Activated naive CD4-positive, alpha-beta T cell treated with anti-CD3 and anti-CD28 coated beads, Interleukin-2, amount 50 U/mL, for 24 hours (primary cell): Measurements from ENCODE around the gene PIK3IP1.

Source experiments
- H3K27ac Mint-ChIP-seq: one replicate; pipeline ENCODE4 v1.8.0; 2021; ENCODE audit warnings: mild to moderate bottlenecking, mixed read lengths
- H3K27me3 Mint-ChIP-seq: one replicate; pipeline ENCODE4 v1.8.0; 2021; ENCODE audit warnings: mixed read lengths
- H3K36me3 Mint-ChIP-seq: one replicate; pipeline ENCODE4 v1.8.0; 2021; ENCODE audit warnings: mixed read lengths
- H3K4me1 Mint-ChIP-seq: one replicate; pipeline ENCODE4 v1.8.0; 2021; ENCODE audit warnings: mixed read lengths
- H3K4me3 Mint-ChIP-seq: one replicate; pipeline ENCODE4 v1.8.0; 2021; ENCODE audit warnings: mild to moderate bottlenecking, mixed read lengths
- H3K9me3 Mint-ChIP-seq: one replicate; pipeline ENCODE4 v1.8.0; 2021; ENCODE audit warnings: mixed read lengths

PIK3IP1 gene

GRCh38 chr22:31289344-31289743, 2.9 kb downstream of the PIK3IP1 start:
- Mint-ChIP-seq H3K27ac (peak overlapping the region; percentile 100), H3K9me3 (no peaks in the 10 kb centered on the region), H3K36me3 (peaks cover 4% of the 10 kb centered on the region), H3K4me1 (peaks cover 82% of the 10 kb centered on the region), H3K4me3 (peak overlapping the region; percentile 91), H3K27me3 (no peaks in the 10 kb centered on the region)

- H3K27me3 Mint-ChIP-seq: no peaks in the 10 kb centered on the region
- H3K27ac Mint-ChIP-seq: peak overlapping the region; percentile 100
- peak overlapping the region; percentile 91 for H3K4me3 Mint-ChIP-seq
- peaks cover 4% of the 10 kb centered on the region for H3K36me3 Mint-ChIP-seq
- no peaks in the 10 kb centered on the region for H3K9me3 Mint-ChIP-seq
- H3K4me1 Mint-ChIP-seq: peaks cover 82% of the 10 kb centered on the region
Measured at GRCh38 chr22:31288496-31289240, 3.6 kb downstream of the PIK3IP1 start.

- no peaks in the 10 kb centered on the region for H3K27me3 Mint-ChIP-seq
- H3K4me1 Mint-ChIP-seq: peaks cover 82% of the 10 kb centered on the region
- no peaks in the 10 kb centered on the region for H3K9me3 Mint-ChIP-seq
- peaks cover 4% of the 10 kb centered on the region for H3K36me3 Mint-ChIP-seq
- H3K4me3 Mint-ChIP-seq: peak overlapping the region; percentile 91
- peak overlapping the region; percentile 94 for H3K27ac Mint-ChIP-seq
Measured at GRCh38 chr22:31287818-31288495, 4.3 kb downstream of the PIK3IP1 start.

DNA sequence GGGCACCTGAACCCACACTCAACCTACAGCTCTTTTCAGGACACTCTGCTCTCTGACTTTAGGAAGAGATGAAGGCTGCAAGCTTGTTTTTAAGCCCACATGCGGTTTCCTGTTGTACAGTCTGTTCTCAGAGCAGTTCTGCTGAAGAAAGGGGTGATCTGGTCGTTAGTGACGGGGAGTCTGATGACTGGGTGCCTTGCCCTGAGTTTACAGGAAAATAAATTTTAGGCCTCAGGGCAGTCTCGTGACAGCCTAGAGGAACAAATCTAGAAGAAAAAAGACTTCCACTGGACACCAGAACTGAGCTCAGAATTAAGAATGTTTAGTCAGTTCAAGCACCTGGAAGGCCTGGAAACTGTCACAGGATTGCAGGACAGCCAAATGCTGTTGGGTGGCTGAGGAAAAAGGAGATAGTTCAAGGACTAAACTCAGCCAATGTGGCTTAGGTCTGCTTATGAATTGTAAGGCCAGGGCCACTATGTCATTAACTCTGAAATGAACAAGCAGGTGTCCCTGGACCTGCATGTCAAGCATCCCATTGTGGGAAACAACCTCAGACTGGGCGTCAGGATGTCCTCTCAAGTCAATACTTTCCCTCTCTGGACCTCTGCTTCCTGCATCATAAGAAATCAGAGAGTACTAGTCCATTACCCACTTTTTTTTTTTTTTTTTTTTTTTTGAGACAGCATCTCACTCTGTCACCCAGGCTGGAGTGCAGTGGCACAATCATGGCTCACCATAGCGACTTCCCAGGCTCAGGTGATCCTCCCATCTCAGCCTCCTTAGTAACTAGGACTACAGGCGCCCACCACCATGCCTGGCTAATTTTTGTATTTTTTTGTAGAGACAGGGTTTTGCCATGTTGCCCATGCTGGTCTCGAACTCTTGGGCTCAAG, 5.7 kb downstream of the PIK3IP1 start:
- Mint-ChIP-seq H3K27me3 (no peaks in the 10 kb centered on the region), H3K36me3 (peaks cover 7% of the 10 kb centered on the region), H3K4me3 (peak overlapping the region; percentile 91), H3K4me1 (peaks cover 89% of the 10 kb centered on the region), H3K9me3 (no peaks in the 10 kb centered on the region), H3K27ac (peak overlapping the region; percentile 94)

DNA sequence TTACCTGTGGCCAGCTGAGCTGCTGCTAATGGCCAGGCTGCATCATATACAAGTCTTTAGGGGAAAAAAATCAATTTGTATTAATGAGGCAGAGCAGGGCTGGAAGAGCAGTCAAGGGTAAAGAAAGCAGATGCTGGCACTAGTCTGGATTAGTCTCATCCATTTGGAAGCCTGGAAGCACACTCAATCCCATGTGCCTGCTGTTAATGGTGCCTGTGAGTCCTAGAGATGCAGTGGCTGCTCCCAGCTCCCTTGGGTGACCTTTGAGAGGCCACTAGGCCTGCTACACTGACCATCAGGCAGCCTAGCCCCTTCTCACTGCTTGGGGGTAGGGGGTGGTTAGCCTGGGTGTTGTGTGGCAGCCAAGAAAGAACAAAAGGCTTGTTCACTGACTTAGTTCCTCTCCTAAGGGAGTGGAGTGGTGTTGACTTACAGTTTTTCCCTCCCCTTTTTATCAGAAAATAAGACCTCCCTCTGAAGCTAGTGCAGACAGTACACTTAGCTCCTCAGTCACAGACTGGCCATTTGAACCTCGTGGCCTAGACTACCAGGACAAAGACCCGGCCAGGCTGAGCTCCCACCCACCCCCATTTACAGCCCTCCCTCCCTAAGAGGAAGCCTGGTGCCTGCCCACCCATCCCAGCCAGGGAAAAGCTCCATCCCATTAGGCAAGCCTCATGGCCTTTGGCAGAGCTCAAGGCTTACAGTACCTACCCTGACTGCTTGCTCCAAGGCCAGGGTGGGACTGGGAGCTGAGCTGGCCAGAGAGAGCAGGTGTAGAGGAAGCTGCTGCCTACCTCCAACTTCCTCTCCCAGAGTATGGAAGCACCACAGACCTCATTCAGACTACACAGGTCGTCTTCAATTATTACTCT, 7.8 kb downstream of the PIK3IP1 start:
- peaks cover 11% of the 10 kb centered on the region for H3K36me3 Mint-ChIP-seq
- H3K4me1 Mint-ChIP-seq: peaks cover 99% of the 10 kb centered on the region
- H3K27me3 Mint-ChIP-seq: no peaks in the 10 kb centered on the region
- peak overlapping the region; percentile 67 for H3K4me3 Mint-ChIP-seq
- H3K27ac Mint-ChIP-seq: peak overlapping the region; percentile 94
- H3K9me3 Mint-ChIP-seq: no peaks in the 10 kb centered on the region

- Mint-ChIP-seq H3K4me3 (no peak overlapping the region), H3K4me1 (peaks cover 99% of the 10 kb centered on the region), H3K9me3 (no peaks in the 10 kb centered on the region), H3K27ac (peak overlapping the region; percentile 91), H3K36me3 (peaks cover 9% of the 10 kb centered on the region), H3K27me3 (no peaks in the 10 kb centered on the region)
Measured at GRCh38 chr22:31282748-31283468, 9.4 kb downstream of the PIK3IP1 start.

DNA sequence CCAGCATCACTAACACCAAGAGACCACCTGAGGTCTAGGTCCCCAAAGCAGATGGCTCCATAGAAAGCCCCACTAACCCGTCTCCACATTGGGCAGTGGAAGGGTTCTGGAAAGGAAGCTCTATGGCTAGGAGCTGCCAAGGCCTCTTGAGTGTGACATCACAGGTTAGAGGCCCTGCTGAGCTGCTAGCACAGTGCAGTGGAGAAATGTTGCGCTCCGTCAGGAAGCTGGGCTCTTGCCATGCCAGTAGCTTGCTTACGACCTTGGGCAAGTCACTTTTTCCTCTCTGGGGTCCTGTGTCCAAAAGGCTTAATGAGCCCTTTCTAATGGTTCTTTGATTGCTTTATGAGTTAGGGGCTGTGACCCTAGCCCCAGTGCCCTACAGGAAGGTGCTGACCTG, 10.6 kb downstream of the PIK3IP1 start:
- H3K4me1 Mint-ChIP-seq: peaks cover 93% of the 10 kb centered on the region
- H3K4me3 Mint-ChIP-seq: peak overlapping the region; percentile 49
- peaks cover 9% of the 10 kb centered on the region for H3K36me3 Mint-ChIP-seq
- no peaks in the 10 kb centered on the region for H3K9me3 Mint-ChIP-seq
- peak overlapping the region; percentile 81 for H3K27ac Mint-ChIP-seq
- H3K27me3 Mint-ChIP-seq: no peaks in the 10 kb centered on the region

DNA sequence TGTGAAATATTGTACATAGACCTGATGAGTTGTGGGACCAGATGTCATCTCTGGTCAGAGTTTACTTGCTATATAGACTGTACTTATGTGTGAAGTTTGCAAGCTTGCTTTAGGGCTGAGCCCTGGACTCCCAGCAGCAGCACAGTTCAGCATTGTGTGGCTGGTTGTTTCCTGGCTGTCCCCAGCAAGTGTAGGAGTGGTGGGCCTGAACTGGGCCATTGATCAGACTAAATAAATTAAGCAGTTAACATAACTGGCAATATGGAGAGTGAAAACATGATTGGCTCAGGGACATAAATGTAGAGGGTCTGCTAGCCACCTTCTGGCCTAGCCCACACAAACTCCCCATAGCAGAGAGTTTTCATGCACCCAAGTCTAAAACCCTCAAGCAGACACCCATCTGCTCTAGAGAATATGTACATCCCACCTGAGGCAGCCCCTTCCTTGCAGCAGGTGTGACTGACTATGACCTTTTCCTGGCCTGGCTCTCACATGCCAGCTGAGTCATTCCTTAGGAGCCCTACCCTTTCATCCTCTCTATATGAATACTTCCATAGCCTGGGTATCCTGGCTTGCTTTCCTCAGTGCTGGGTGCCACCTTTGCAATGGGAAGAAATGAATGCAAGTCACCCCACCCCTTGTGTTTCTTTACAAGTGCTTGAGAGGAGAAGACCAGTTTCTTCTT, 12.3 kb downstream of the PIK3IP1 start:
- Mint-ChIP-seq H3K27ac (peak overlapping the region; percentile 88), H3K36me3 (peaks cover 11% of the 10 kb centered on the region), H3K4me1 (peaks cover 88% of the 10 kb centered on the region), H3K27me3 (no peaks in the 10 kb centered on the region), H3K9me3 (no peaks in the 10 kb centered on the region), H3K4me3 (peak overlapping the region; percentile 3)

DNA sequence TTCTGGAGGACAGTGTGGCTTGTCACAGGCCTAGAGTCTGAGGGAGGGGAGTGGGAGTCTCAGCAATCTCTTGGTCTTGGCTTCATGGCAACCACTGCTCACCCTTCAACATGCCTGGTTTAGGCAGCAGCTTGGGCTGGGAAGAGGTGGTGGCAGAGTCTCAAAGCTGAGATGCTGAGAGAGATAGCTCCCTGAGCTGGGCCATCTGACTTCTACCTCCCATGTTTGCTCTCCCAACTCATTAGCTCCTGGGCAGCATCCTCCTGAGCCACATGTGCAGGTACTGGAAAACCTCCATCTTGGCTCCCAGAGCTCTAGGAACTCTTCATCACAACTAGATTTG, 13.0 kb downstream of the PIK3IP1 start:
- H3K9me3 Mint-ChIP-seq: no peaks in the 10 kb centered on the region
- peak overlapping the region; percentile 88 for H3K27ac Mint-ChIP-seq
- peaks cover 87% of the 10 kb centered on the region for H3K4me1 Mint-ChIP-seq
- no peaks in the 10 kb centered on the region for H3K27me3 Mint-ChIP-seq
- peak overlapping the region; percentile 3 for H3K4me3 Mint-ChIP-seq
- peaks cover 11% of the 10 kb centered on the region for H3K36me3 Mint-ChIP-seq

DNA sequence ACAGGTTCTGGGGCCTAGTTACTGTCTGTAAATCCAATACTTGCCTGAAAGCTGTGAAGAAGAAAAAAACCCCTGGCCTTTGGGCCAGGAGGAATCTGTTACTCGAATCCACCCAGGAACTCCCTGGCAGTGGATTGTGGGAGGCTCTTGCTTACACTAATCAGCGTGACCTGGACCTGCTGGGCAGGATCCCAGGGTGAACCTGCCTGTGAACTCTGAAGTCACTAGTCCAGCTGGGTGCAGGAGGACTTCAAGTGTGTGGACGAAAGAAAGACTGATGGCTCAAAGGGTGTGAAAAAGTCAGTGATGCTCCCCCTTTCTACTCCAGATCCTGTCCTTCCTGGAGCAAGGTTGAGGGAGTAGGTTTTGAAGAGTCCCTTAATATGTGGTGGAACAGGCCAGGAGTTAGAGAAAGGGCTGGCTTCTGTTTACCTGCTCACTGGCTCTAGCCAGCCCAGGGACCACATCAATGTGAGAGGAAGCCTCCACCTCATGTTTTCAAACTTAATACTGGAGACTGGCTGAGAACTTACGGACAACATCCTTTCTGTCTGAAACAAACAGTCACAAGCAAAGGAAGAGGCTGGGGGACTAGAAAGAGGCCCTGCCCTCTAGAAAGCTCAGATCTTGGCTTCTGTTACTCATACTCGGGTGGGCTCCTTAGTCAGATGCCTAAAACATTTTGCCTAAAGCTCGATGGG, 13.5 kb downstream of the PIK3IP1 start:
- H3K27me3 Mint-ChIP-seq: no peaks in the 10 kb centered on the region
- H3K36me3 Mint-ChIP-seq: peaks cover 13% of the 10 kb centered on the region
- H3K9me3 Mint-ChIP-seq: no peaks in the 10 kb centered on the region
- peak overlapping the region; percentile 88 for H3K27ac Mint-ChIP-seq
- H3K4me1 Mint-ChIP-seq: peaks cover 86% of the 10 kb centered on the region
- H3K4me3 Mint-ChIP-seq: peak overlapping the region; percentile 41

GRCh38 chr22:31278151-31278621, 14.1 kb downstream of the PIK3IP1 start:
- Mint-ChIP-seq H3K36me3 (peaks cover 13% of the 10 kb centered on the region), H3K4me1 (peaks cover 83% of the 10 kb centered on the region), H3K9me3 (no peaks in the 10 kb centered on the region), H3K27ac (peak overlapping the region; percentile 88), H3K27me3 (no peaks in the 10 kb centered on the region), H3K4me3 (no peak overlapping the region)

GRCh38 chr22:31277741-31278140, 14.5 kb downstream of the PIK3IP1 start:
- H3K27ac Mint-ChIP-seq: peak overlapping the region; percentile 88
- H3K4me1 Mint-ChIP-seq: peaks cover 83% of the 10 kb centered on the region
- H3K27me3 Mint-ChIP-seq: no peaks in the 10 kb centered on the region
- H3K4me3 Mint-ChIP-seq: no peak overlapping the region
- H3K9me3 Mint-ChIP-seq: no peaks in the 10 kb centered on the region
- H3K36me3 Mint-ChIP-seq: peaks cover 13% of the 10 kb centered on the region

- Mint-ChIP-seq H3K9me3 (no peaks in the 10 kb centered on the region), H3K4me3 (peak overlapping the region; percentile 7), H3K27ac (peak overlapping the region; percentile 70), H3K27me3 (no peaks in the 10 kb centered on the region), H3K4me1 (peaks cover 83% of the 10 kb centered on the region), H3K36me3 (peaks cover 10% of the 10 kb centered on the region)
Measured at GRCh38 chr22:31276426-31277167, 15.7 kb downstream of the PIK3IP1 start.
